ENCODE data around the gene ATP6V0C. TPM values are rescaled to one million over a fixed set of nuclear protein-coding genes. Genes with fewer than 3 reads are reported as not detected.

Gene ATP6V0C
- polyA plus RNA-seq, 3 donors from 2014 or later: 70.9 to 116 (median 90.8) TPM

GRCh38 chr16:2500918-2501750 is 12.6 kb upstream of the ATP6V0C start:
- H3K9me3 Mint-ChIP-seq: no peaks in the 10 kb centered on the region
- no peak overlapping the region for H3K4me3 Mint-ChIP-seq
- no peaks in the 10 kb centered on the region for H3K4me1 Mint-ChIP-seq
- H3K27ac Mint-ChIP-seq: no peak overlapping the region
- peak; percentile 73 to 80 (median 75) for DNase-seq
- H3K36me3 Mint-ChIP-seq: peaks cover 3 to 6% (median 6%) of the 10 kb centered on the region in 3 donors
- H3K27me3 Mint-ChIP-seq (ENCODE audit: low read depth in 3 of 3): peaks cover 0 to 5% (median 0%) of the 10 kb centered on the region in 3 donors

DNA sequence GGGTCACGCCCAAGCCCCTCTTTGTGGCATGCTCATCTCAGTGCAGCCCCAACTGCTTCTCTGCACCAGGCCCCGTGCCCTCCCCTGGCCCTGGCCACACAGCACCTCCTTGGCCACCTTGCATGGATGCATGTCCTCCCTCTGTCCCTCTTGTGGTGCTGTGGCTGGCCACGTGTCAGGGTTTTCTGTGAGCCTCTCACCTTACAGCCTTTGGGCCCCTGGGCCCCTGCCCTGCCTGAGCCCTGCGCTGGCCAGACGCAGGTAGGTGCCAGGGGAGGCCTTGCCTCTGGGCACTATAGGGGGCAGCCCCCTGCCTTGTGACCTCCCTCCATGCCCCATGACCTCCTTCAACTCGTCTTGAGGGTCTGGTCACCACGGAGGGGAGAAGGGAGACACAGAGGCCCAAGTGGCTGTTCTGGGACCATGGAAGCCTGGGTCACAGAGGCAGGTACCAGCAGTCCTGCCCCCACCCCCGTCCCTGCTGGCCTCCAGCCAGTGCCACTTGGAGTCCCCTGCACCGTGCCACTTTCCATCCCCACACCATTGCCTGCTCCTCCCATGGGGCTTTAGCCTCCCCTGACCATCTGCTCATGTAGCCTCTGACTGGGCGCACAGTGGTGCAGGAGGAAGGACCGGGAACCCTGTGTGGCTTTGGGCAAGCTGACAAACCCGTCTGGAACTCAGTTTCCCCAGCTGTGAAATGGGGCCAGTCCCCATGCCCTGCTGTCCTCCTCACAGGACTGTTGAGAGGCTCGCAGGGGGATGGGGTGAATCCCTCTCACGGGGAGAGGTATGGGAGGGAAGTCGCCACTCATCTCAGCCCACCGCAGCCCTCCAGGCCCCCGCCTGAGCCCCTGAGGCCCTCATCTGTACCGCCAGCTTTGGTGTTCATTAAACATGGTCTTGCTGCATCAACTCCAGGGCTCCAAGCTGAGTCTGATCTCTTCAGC is 11.5 kb upstream of the ATP6V0C start:
- Mint-ChIP-seq H3K4me1 (peaks cover 0 to 2% of the 10 kb centered on the region in 2 donors), H3K36me3 (peaks cover 3 to 6% (median 6%) of the 10 kb centered on the region in 3 donors), H3K27ac (no peak overlapping the region), H3K4me3 (no peak overlapping the region), H3K27me3 (ENCODE audit: low read depth in 3 of 3) (peaks cover 0 to 5% (median 0%) of the 10 kb centered on the region in 3 donors), H3K9me3 (no peaks in the 10 kb centered on the region)
- DNase-seq: no peak

DNA sequence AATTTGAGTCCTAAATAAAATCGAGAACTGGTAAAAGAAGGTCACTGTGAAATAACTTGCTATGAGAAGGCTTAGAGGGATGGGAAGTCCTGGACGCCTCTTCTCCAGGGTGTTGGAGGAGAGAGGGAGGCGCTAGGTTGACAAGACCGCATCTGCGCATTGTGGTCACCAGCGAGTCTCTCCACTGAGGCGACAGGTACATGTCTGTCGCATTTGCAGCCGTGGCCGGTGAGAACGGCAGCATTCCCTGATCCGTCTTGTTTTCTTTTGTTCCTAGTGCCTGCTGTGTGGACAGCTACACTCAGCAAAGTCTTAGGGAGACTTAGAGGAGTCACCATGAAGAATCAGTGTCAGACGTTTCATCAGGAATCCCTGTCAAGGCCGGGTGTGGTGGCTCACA is 8.1 kb upstream of the ATP6V0C start:
- Mint-ChIP-seq H3K36me3 (no peaks in the 10 kb centered on the region), H3K27ac (no peak overlapping the region), H3K4me1 (peaks cover 8 to 15% of the 10 kb centered on the region in 2 donors), H3K4me3 (no peak overlapping the region), H3K9me3 (no peaks in the 10 kb centered on the region), H3K27me3 (ENCODE audit: low read depth in 3 of 3) (peaks cover 0 to 8% (median 2%) of the 10 kb centered on the region in 3 donors)
- no peak for DNase-seq

GRCh38 chr16:2507052-2507659 is 6.6 kb upstream of the ATP6V0C start:
- Mint-ChIP-seq H3K9me3 (no peaks in the 10 kb centered on the region), H3K36me3 (no peaks in the 10 kb centered on the region), H3K27ac (peak overlapping the region in 1 of 6 donors; percentile 53), H3K27me3 (ENCODE audit: low read depth in 3 of 3) (peaks cover 1 to 10% (median 4%) of the 10 kb centered on the region in 3 donors), H3K4me1 (peaks cover 11 to 17% of the 10 kb centered on the region in 2 donors), H3K4me3 (no peak overlapping the region)
- no peak for DNase-seq

DNA sequence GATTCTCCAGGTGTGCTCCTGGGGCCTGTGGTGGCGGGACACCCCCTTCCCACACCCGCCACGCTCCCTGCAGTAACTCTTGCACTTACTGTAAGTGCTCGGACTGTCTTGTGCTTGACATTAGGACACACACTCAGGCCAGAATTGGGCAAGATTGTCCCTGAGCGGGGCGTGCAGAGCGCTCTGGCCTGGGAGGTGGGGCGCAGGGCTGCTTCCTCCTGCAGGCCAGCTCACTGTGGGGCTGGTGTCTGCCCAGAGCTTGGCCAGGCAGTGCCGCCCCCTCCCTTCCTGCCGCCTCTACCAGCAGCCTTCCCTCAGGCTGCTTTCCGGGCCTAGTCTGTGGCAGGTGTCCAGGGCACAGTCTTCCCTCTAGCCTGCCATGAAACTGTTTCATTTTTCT is 6.1 kb upstream of the ATP6V0C start:
- Mint-ChIP-seq H3K9me3 (no peaks in the 10 kb centered on the region), H3K27me3 (ENCODE audit: low read depth in 3 of 3) (peaks cover 2 to 11% (median 4%) of the 10 kb centered on the region in 3 donors), H3K4me1 (peaks cover 16 to 21% of the 10 kb centered on the region in 2 donors), H3K36me3 (no peaks in the 10 kb centered on the region), H3K4me3 (no peak overlapping the region), H3K27ac (peak overlapping the region in 3 of 6 donors; percentile 22 to 55 (median 48))
- no peak for DNase-seq

DNA sequence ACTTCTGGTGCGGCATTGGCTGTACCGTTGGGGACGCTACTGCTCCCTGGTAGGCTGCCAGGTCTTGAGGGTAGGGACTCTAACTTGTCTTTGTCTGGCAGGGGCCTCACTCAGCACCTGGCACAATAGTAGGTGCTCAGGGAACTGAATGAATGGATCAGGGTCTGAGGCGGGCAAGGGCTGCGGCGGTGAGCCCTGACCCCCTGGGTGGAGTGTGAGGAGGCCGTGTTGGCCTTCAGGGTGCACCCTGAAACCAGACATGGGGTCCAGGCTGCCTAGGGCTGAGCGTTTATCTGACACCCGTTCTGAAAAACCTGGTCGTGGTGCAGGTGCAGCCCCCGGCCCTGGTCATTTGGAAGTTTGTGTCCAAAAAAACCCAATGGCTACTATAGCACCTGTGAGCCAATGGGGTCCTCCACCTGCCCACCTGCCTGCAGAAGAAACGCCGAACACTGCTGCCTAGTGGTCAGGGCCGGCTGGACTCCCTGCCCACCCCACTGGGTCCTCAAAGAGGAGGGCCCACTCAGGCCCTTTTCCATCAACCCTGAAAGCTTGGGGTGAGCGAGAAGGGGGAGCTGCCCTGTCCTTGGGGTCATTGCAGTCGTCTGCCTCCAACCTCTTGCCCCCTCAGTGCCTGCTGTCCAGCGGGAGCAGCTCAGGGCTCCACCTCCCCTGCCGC is 4.9 kb upstream of the ATP6V0C start:
- Mint-ChIP-seq H3K4me3 (no peak overlapping the region), H3K27me3 (ENCODE audit: low read depth in 3 of 3) (peaks cover 7 to 19% (median 13%) of the 10 kb centered on the region in 3 donors), H3K36me3 (no peaks in the 10 kb centered on the region), H3K9me3 (no peaks in the 10 kb centered on the region), H3K27ac (peak overlapping the region in 2 of 6 donors; percentile 10 to 84), H3K4me1 (peaks cover 24 to 29% of the 10 kb centered on the region in 2 donors)
- DNase-seq: no peak

GRCh38 chr16:2511128-2511800 is 2.5 kb upstream of the ATP6V0C start:
- no peaks in the 10 kb centered on the region for H3K9me3 Mint-ChIP-seq
- no peaks in the 10 kb centered on the region for H3K36me3 Mint-ChIP-seq
- peak overlapping the region in 2 of 6 donors; percentile 28 to 35 for H3K27ac Mint-ChIP-seq
- peaks cover 41 to 46% of the 10 kb centered on the region in 2 donors for H3K4me1 Mint-ChIP-seq
- no peak for DNase-seq
- H3K27me3 Mint-ChIP-seq (ENCODE audit: low read depth in 3 of 3): peaks cover 22 to 31% (median 23%) of the 10 kb centered on the region in 3 donors
- peak overlapping the region in 1 of 5 donors; percentile 13 for H3K4me3 Mint-ChIP-seq

GRCh38 chr16:2511996-2512734 is 1.6 kb upstream of the ATP6V0C start:
- H3K4me3 Mint-ChIP-seq: peak overlapping the region; percentile 82 to 91 (median 89)
- DNase-seq: no peak
- peaks cover 0 to 6% (median 0%) of the 10 kb centered on the region in 3 donors for H3K36me3 Mint-ChIP-seq
- H3K4me1 Mint-ChIP-seq: peaks cover 50 to 53% of the 10 kb centered on the region in 2 donors
- peak overlapping the region in 5 of 6 donors; percentile 87 to 94 (median 92) for H3K27ac Mint-ChIP-seq
- H3K27me3 Mint-ChIP-seq (ENCODE audit: low read depth in 3 of 3): peaks cover 23 to 33% (median 28%) of the 10 kb centered on the region in 3 donors
- H3K9me3 Mint-ChIP-seq: no peaks in the 10 kb centered on the region

DNA sequence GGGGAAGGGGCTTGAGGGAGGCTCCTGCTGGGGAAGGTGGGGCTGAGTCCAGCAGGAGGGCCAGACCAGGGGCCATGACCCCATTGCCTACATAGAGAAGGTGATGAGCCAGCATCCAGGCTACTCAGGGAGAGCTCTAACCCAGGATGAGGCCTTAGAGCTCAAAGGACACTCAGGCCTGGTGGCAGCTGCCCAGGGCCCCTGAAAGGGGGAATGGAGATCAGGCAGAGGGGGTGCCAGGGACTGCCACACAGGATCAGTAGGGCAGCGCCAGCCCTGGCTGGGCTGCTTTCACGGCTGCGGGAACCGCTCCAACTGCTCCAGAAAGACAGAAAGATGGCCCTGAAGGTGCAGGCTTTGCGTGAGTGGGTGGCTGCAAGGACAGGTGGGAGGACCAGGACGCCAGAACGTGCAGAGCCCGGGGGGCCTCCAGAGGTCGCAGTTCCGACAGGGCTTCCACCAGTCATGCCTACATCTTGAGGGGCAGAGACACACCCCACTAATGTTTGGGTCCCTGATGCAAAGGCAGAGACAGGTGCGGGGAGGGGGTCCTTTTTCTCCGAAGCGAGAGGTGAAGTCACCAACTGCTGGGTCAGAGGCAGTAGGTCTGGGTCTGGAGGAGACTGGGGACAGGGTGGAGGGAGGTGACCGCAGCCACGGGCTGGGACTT is 882 bp upstream of the ATP6V0C start:
- DNase-seq: no peak
- H3K36me3 Mint-ChIP-seq: peaks cover 0 to 6% (median 0%) of the 10 kb centered on the region in 3 donors
- H3K4me3 Mint-ChIP-seq: peak overlapping the region; percentile 82 to 91 (median 89)
- peak overlapping the region; percentile 87 to 94 (median 90) for H3K27ac Mint-ChIP-seq
- H3K4me1 Mint-ChIP-seq: peaks cover 57 to 59% of the 10 kb centered on the region in 2 donors
- no peaks in the 10 kb centered on the region for H3K9me3 Mint-ChIP-seq
- peaks cover 26 to 39% (median 28%) of the 10 kb centered on the region in 3 donors for H3K27me3 Mint-ChIP-seq (ENCODE audit: low read depth in 3 of 3)

DNA sequence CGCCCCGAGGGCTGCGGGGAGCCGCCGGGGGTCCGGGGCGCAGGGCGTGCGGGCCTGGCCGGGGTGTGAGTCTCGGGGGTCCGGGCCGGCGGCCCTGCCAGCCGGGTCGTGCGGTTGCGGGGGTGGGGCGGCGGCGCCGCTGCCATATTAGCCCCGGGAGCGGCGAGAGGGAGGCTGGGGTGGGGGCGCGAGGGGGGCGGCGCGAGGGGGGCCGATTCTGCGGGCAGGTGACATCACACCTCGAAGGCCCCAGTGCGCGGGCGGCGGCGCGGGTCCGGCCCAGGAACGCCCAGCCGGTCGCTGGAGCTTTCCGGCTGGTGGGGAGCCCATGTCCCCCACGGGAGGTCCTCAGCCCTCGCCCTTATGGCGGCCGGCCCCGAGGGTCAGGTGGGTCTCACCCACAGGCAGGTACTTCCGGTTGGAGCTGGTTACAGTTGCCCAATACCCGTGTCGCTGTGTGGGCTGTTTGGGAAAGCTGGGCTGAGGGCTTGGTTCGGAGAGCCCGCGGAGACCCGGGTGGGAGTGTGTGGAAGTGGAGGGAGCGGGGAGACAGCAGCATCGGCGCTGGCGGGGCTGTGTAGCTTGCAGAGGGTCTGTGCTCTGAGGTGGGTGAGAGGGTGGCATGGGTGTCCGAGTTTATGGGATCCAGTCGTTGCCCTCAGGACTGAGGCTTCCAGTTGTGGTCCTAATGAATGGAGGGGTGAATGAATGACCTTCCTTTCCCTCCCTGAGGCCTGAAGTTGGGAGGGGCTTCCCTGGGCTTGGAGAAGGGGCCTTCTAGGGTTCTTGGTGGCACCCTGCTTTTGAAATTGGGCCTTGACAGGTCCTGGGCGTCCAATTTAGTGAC is 804 bp downstream of the ATP6V0C start:
- peaks cover 27 to 49% (median 34%) of the 10 kb centered on the region in 3 donors for H3K27me3 Mint-ChIP-seq (ENCODE audit: low read depth in 3 of 3)

More for the DNA sequence above, 804 bp downstream of the ATP6V0C start:
- peaks cover 0 to 6% (median 0%) of the 10 kb centered on the region in 3 donors for H3K36me3 Mint-ChIP-seq
- no peaks in the 10 kb centered on the region for H3K9me3 Mint-ChIP-seq
- peak overlapping the region; percentile 89 to 94 (median 93) for H3K4me3 Mint-ChIP-seq
- peak in 2 of 3 donors; percentile 62 to 64 for DNase-seq
- peak overlapping the region; percentile 86 to 97 (median 96) for H3K27ac Mint-ChIP-seq
- peaks cover 68 to 71% of the 10 kb centered on the region in 2 donors for H3K4me1 Mint-ChIP-seq

All from immature natural killer cell (primary cell).